ENCODE measurements around the gene RBM6.

DNA sequence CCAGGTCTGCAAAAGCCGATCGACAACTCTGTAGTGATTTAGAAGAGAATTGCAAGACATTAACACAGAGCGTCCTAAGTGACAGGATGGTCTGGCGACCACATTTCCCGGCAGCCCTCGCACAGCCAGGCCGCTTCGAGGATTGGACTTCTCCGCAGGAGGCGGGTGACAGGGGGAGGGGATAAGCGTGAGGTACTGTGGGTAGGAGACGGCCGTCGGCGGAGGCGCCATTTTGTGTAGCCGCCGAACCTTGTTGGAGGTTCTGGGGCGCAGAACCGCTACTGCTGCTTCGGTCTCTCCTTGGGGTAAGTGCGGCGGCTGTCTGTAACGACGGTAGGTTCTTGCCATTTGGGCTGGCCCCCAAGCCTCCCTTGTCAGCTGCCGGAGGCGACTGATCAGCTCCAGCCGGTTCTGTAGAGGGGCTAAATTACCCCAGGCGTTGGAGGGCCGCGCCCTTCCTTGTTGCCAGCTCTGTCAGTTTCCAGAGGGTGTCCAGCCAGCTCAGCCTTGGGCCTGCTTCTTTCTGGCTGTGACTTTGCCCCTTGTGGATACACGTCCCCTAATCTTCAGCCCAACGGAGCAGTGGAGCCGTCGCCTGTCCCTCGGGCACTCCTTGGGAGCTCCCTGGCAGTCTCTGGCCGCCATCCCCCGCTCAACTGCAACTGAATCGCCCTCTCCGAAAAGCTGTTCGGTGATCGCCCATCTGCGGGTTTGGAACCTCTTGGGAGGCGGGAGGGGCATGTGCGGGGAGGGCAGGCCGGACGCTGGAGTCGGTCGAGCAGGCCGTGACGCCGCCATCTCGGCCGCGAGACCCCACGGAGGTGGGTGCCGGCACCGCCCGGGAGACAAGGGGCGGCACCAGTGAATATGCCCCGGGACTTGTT lies 149.0 kb downstream of the RBM6 start, which contains the start of gene RBM5:
- no peak for TF ChIP-seq EZH2 (IDR thresholded peaks at IDR 0.05; ENCODE audit: low read depth)
- TF ChIP-seq, protein P1, sequence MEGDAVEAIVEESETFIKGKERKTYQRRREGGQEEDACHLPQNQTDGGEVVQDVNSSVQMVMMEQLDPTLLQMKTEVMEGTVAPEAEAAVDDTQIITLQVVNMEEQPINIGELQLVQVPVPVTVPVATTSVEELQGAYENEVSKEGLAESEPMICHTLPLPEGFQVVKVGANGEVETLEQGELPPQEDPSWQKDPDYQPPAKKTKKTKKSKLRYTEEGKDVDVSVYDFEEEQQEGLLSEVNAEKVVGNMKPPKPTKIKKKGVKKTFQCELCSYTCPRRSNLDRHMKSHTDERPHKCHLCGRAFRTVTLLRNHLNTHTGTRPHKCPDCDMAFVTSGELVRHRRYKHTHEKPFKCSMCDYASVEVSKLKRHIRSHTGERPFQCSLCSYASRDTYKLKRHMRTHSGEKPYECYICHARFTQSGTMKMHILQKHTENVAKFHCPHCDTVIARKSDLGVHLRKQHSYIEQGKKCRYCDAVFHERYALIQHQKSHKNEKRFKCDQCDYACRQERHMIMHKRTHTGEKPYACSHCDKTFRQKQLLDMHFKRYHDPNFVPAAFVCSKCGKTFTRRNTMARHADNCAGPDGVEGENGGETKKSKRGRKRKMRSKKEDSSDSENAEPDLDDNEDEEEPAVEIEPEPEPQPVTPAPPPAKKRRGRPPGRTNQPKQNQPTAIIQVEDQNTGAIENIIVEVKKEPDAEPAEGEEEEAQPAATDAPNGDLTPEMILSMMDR (conservative IDR thresholded peaks at IDR 0.05): no peak

Data from PC-9 (cell line).